Caco-2 (cell line): ENCODE results near the gene MRC2. TPM values are rescaled to one million over a fixed set of nuclear protein-coding genes. Genes with fewer than 3 reads are reported as not detected.
"Not testable (repeated sequence)": the region's sequence is repeated elsewhere in the genome, so short reads cannot be mapped to it uniquely, and the experiment has no call there.

Experiments
- BruUV-seq: library from RNA; stranded (reverse); fragments of 400-500 nt; replicated peaks from 2 replicates; lab custom pipeline; 2021; lab: Mats Ljungman, UMichigan
- CTCF ChIA-PET: fragments of 300-600 bp; sonication (Branson Sonifier 250); formaldehyde crosslinking; loops from one replicate; lab custom pipeline; 2022; ENCODE audit warnings: antibody characterized with exemption; lab: Charles Lee
- POLR2A ChIA-PET: fragments of 300-600 bp; sonication (Branson Sonifier 250); formaldehyde crosslinking; loops from one replicate; lab custom pipeline; 2022; ENCODE audit warnings: antibody characterized with exemption; lab: Charles Lee
- DNase-seq, 2 experiments: peaks; one replicate each; pipeline versions ENCODE4 v3.0.0 to v3.0.0-alpha.2; 2020 to 2022
- H3K27me3 ChIP-seq: replicated peaks from 2 replicates; pipeline ENCODE4 v1.6.0; 2011; ENCODE audit warnings: low read length; ENCODE audit not compliant: control insufficient read depth, insufficient read depth
- H3K36me3 ChIP-seq: 2 replicates; pipeline ENCODE4 v1.5.1; 2011; ENCODE audit warnings: low read length; ENCODE audit not compliant: control insufficient read depth, insufficient read depth
- H3K4me1 ChIP-seq: fragments of 250-450 bp; sonication (Bioruptor Pico); 2 replicates; pipeline ENCODE4 v1.5.1; 2020; ENCODE audit warnings: mild to moderate bottlenecking
- H3K4me3 ChIP-seq: 2 replicates; pipeline ENCODE4 v1.5.1; 2011; ENCODE audit warnings: low read depth, mild to moderate bottlenecking, control low read depth, low read length
- H3K9me3 ChIP-seq: fragments of 250-450 bp; sonication (Bioruptor Pico); 2 replicates; pipeline ENCODE4 v1.5.1; 2020; ENCODE audit warnings: mild to moderate bottlenecking, moderate library complexity
- H3K27ac Mint-ChIP-seq: one replicate; pipeline ENCODE4 v1.8.0; 2022; ENCODE audit warnings: mixed read lengths; ENCODE audit not compliant: unreplicated experiment
- H3K27me3 Mint-ChIP-seq: one replicate; pipeline ENCODE4 v1.8.0; 2022; ENCODE audit warnings: mixed read lengths; ENCODE audit not compliant: insufficient read depth, unreplicated experiment
- H3K36me3 Mint-ChIP-seq: one replicate; pipeline ENCODE4 v1.8.0; 2022; ENCODE audit warnings: mild to moderate bottlenecking, mixed read lengths; ENCODE audit not compliant: insufficient read depth, unreplicated experiment
- H3K4me1 Mint-ChIP-seq: one replicate; pipeline ENCODE4 v1.8.0; 2022; ENCODE audit warnings: low read depth, mixed read lengths; ENCODE audit not compliant: unreplicated experiment
- H3K4me3 Mint-ChIP-seq: one replicate; pipeline ENCODE4 v1.8.0; 2022; ENCODE audit warnings: mild to moderate bottlenecking, moderate library complexity, mixed read lengths; ENCODE audit not compliant: unreplicated experiment
- H3K9me3 Mint-ChIP-seq: one replicate; pipeline ENCODE4 v1.8.0; 2022; ENCODE audit warnings: mixed read lengths; ENCODE audit not compliant: unreplicated experiment
- CTCF ChIP-seq, 2 experiments: fragments of 200-600 bp in 1 of 2; IDR thresholded peaks; 1 replicate in 1 of 2; 2 replicates in 1 of 2; pipeline versions ENCODE4 v1.5.1 to v1.8.0; 2011 to 2022; ENCODE audit warnings: antibody characterized with exemption in 1 of 2, control low read depth in 1 of 2, inconsistent platforms in 1 of 2, low read depth in 1 of 2, low read length in 1 of 2, mild to moderate bottlenecking in 1 of 2, moderate library complexity in 1 of 2; ENCODE audit not compliant: insufficient read depth in 1 of 2, severe bottlenecking in 1 of 2, unreplicated experiment in 1 of 2
- intact Hi-C: fragments of 100-400 bp; cut with micrococcal nuclease; formaldehyde crosslinking; loops from one replicate; pipeline ENCODE4 v1.10.0; 2022; ENCODE audit not compliant: unreplicated experiment
- total RNA-seq: library from RNA; stranded (reverse); gene quantifications from 2 replicates; pipeline ENCODE4 v1.2.3, GENCODE V29; 2022

MRC2 gene
- total RNA-seq, 1 experiment from 2014 or later, result 7.0 TPM

GRCh38 chr17:62591333-62591732 lies 36.1 kb upstream of the MRC2 start:
- no peak for DNase-seq
- Mint-ChIP-seq H3K27ac (no peak overlapping the region), H3K4me1 (no peaks in the 10 kb centered on the region), H3K4me3 (no peak overlapping the region), H3K27me3 (no peaks in the 10 kb centered on the region), H3K36me3 (peaks cover 64% of the 10 kb centered on the region), H3K9me3 (no peaks in the 10 kb centered on the region)
- Histone ChIP-seq H3K27me3 (no peaks in the 10 kb centered on the region), H3K4me1 (no peaks in the 10 kb centered on the region), H3K36me3 (peaks cover 2% of the 10 kb centered on the region), H3K9me3 (no peaks in the 10 kb centered on the region), H3K4me3 (no peak overlapping the region)
- intact Hi-C loops, result no loop called here
- no peak for TF ChIP-seq CTCF (IDR thresholded peaks at IDR 0.05; ENCODE audit: insufficient read depth in 1 of 2, low read depth in 1 of 2, low read length in 1 of 2, severe bottlenecking in 1 of 2, unreplicated experiment in 1 of 2)
- ChIA-PET POLR2A (no interaction called here), CTCF (no interaction called here)
- BruUV-seq, result no TSS peak

- H3K9me3 ChIP-seq, H3K4me3 Mint-ChIP-seq, H3K27me3 ChIP-seq, H3K27me3 Mint-ChIP-seq, DNase-seq, H3K27ac Mint-ChIP-seq, H3K4me1 Mint-ChIP-seq, H3K4me3 ChIP-seq, POLR2A ChIA-PET, CTCF ChIA-PET, H3K36me3 ChIP-seq, BruUV-seq, H3K9me3 Mint-ChIP-seq, intact Hi-C loops, H3K4me1 ChIP-seq: not testable (repeated sequence)
- H3K36me3 Mint-ChIP-seq, result peaks cover 69% of the 10 kb centered on the region
These were observed 35.6 kb upstream of the MRC2 start for GRCh38 chr17:62591822-62592221.

- ChIA-PET POLR2A (no interaction called here), CTCF (interaction anchor here (0.6 to 1.0 kb wide), 2 partner anchors 40 to 153 kb away, joined by 3 to 4 read pairs; no protein-coding TSS in a partner anchor)
- no peak for DNase-seq
- H3K27ac Mint-ChIP-seq, result no peak overlapping the region
- H3K27me3 ChIP-seq, result no peaks in the 10 kb centered on the region
- TF ChIP-seq CTCF (IDR thresholded peaks at IDR 0.05; ENCODE audit: insufficient read depth in 1 of 2, low read depth in 1 of 2, low read length in 1 of 2, severe bottlenecking in 1 of 2, unreplicated experiment in 1 of 2), result no peak
- peaks cover 76% of the 10 kb centered on the region for H3K36me3 Mint-ChIP-seq
- no peaks in the 10 kb centered on the region for H3K9me3 Mint-ChIP-seq
- intact Hi-C loops, result no loop called here
- no TSS peak for BruUV-seq
- H3K36me3 ChIP-seq, result peaks cover 2% of the 10 kb centered on the region
- H3K4me1 ChIP-seq, result no peaks in the 10 kb centered on the region
- H3K4me3 Mint-ChIP-seq, result no peak overlapping the region
- H3K4me1 Mint-ChIP-seq, result no peaks in the 10 kb centered on the region
- no peak overlapping the region for H3K4me3 ChIP-seq
- H3K9me3 ChIP-seq, result no peaks in the 10 kb centered on the region
- H3K27me3 Mint-ChIP-seq, result no peaks in the 10 kb centered on the region
These were observed 35.0 kb upstream of the MRC2 start for GRCh38 chr17:62592341-62593099.
